Neural progenitor cell (in vitro differentiated cells): Measurements from ENCODE around the gene ARHGAP19. TPM values are rescaled to one million over a fixed set of nuclear protein-coding genes. Genes with fewer than 3 reads are reported as not detected.
A peak's percentile ranks its signal among the peaks of the same experiment; 100 is the strongest.

ENCODE experiments used
- DNase-seq: peaks from one replicate; pipeline ENCODE4 v3.0.0-alpha.2; 2016; ENCODE audit warnings: low spot score
- H2AFZ ChIP-seq: fragments of 200-600 bp; sonication (generic); replicated peaks from 2 replicates; pipeline ENCODE4 v1.6.1; 2016; ENCODE audit warnings: antibody characterized with exemption
- H3F3A ChIP-seq: fragments of 200-600 bp; sonication (generic); 2 replicates; pipeline ENCODE4 v1.6.1; 2016; ENCODE audit warnings: antibody characterized with exemption, low read depth
- H3K27ac ChIP-seq: fragments of 200-600 bp; sonication (generic); 2 replicates; pipeline ENCODE4 v1.5.1; 2016; ENCODE audit warnings: mild to moderate bottlenecking
- H3K27me3 ChIP-seq: fragments of 200-600 bp; sonication (generic); 2 replicates; pipeline ENCODE4 v1.6.1; 2016; ENCODE audit warnings: mild to moderate bottlenecking, moderate library complexity
- H3K36me3 ChIP-seq: fragments of 200-600 bp; sonication (generic); 2 replicates; pipeline ENCODE4 v1.5.1; 2016
- H3K4me1 ChIP-seq: fragments of 200-600 bp; sonication (generic); 2 replicates; pipeline ENCODE4 v1.6.1; 2016; ENCODE audit warnings: mixed run types
- H3K4me2 ChIP-seq: fragments of 200-600 bp; sonication (generic); 2 replicates; pipeline ENCODE4 v1.6.1; 2016
- H3K4me3 ChIP-seq: fragments of 200-600 bp; sonication (generic); 2 replicates; pipeline ENCODE4 v1.5.1; 2016
- H3K79me2 ChIP-seq: fragments of 200-600 bp; sonication (generic); 2 replicates; pipeline ENCODE4 v1.6.1; 2016; ENCODE audit warnings: low read depth
- H3K9ac ChIP-seq: fragments of 200-600 bp; sonication (generic); 2 replicates; pipeline ENCODE4 v1.6.1; 2016
- H3K9me3 ChIP-seq: fragments of 200-600 bp; sonication (generic); 2 replicates; pipeline ENCODE4 v1.5.1; 2016; ENCODE audit warnings: low read depth
- H4K20me1 ChIP-seq: fragments of 200-600 bp; sonication (generic); 2 replicates; pipeline ENCODE4 v1.6.1; 2016; ENCODE audit warnings: low read depth
- H3K27ac Mint-ChIP-seq: 3 replicates; pipeline ENCODE4 v1.8.0; 2021; ENCODE audit warnings: mixed read lengths
- H3K27me3 Mint-ChIP-seq: 2 replicates; pipeline ENCODE4 v1.8.0; 2022; ENCODE audit warnings: low read depth, mild to moderate bottlenecking, inconsistent platforms, moderate library complexity, mixed read lengths; ENCODE audit not compliant: insufficient read depth
- H3K36me3 Mint-ChIP-seq: 3 replicates; pipeline ENCODE4 v1.8.0; 2021; ENCODE audit warnings: mixed read lengths
- H3K4me1 Mint-ChIP-seq: 3 replicates; pipeline ENCODE4 v1.8.0; 2021; ENCODE audit warnings: mixed read lengths
- H3K4me3 Mint-ChIP-seq: 3 replicates; pipeline ENCODE4 v1.8.0; 2021; ENCODE audit warnings: mild to moderate bottlenecking, moderate library complexity, mixed read lengths
- H3K9me3 Mint-ChIP-seq: 3 replicates; pipeline ENCODE4 v1.8.0; 2020; ENCODE audit warnings: mixed read lengths
- CTCF ChIP-seq: fragments of 200-600 bp; sonication (generic); IDR thresholded peaks from 2 replicates; pipeline ENCODE4 v1.5.1; 2017; ENCODE audit warnings: antibody characterized with exemption, mild to moderate bottlenecking
- EZH2 ChIP-seq: fragments of 200-600 bp; sonication (generic); IDR thresholded peaks from 2 replicates; pipeline ENCODE4 v1.6.1; 2017; ENCODE audit warnings: antibody characterized with exemption, mild to moderate bottlenecking, moderate library complexity
- EZH2phosphoT487 ChIP-seq: fragments of 200-600 bp; sonication (generic); IDR thresholded peaks from 2 replicates; pipeline ENCODE4 v1.6.1; 2017; ENCODE audit warnings: antibody characterized with exemption
- total RNA-seq: library from RNA; depleted of rRNA; stranded (reverse); fragments of >200 nt; gene quantifications from 2 replicates; pipeline ENCODE4 v1.2.3, GENCODE V29; 2015; ENCODE audit warnings: low replicate concordance

Gene ARHGAP19
- total RNA-seq, 1 donor from 2014 or later = 88.8 TPM

- no peaks in the 10 kb centered on the region for H3K79me2 ChIP-seq
- no peak for TF ChIP-seq EZH2phosphoT487
- no peak for TF ChIP-seq CTCF
- no peak for TF ChIP-seq EZH2
- no peaks in the 10 kb centered on the region for H3K4me1 ChIP-seq
- Mint-ChIP-seq H3K27ac (no peak overlapping the region), H3K9me3 (no peaks in the 10 kb centered on the region), H3K27me3 (no peaks in the 10 kb centered on the region), H3K4me1 (no peaks in the 10 kb centered on the region), H3K4me3 (no peak overlapping the region), H3K36me3 (no peaks in the 10 kb centered on the region)
- no peak overlapping the region for H3K9ac ChIP-seq
- no peak for DNase-seq
- H3K36me3 ChIP-seq = no peaks in the 10 kb centered on the region
- H3K4me2 ChIP-seq = no peak overlapping the region
- no peaks in the 10 kb centered on the region for H3K27me3 ChIP-seq
- no peaks in the 10 kb centered on the region for H3F3A ChIP-seq
- no peak overlapping the region for H2AFZ ChIP-seq
- H3K9me3 ChIP-seq = no peaks in the 10 kb centered on the region
- H3K4me3 ChIP-seq = no peak overlapping the region
- peaks cover 2% of the 10 kb centered on the region for H4K20me1 ChIP-seq
- no peak overlapping the region for H3K27ac ChIP-seq
These were observed 79.0 kb downstream of the ARHGAP19 start for GRCh38 chr10:97213431-97213830.

GRCh38 chr10:97211229-97211628 lies 81.2 kb downstream of the ARHGAP19 start:
- Histone ChIP-seq H3K27ac (no peak overlapping the region), H3K4me1 (peaks cover 7% of the 10 kb centered on the region), H3K79me2 (no peaks in the 10 kb centered on the region), H3K36me3 (no peaks in the 10 kb centered on the region), H3K9me3 (no peaks in the 10 kb centered on the region), H3K4me2 (no peak overlapping the region), H3K4me3 (no peak overlapping the region), H2AFZ (no peak overlapping the region), H3K27me3 (no peaks in the 10 kb centered on the region), H3K9ac (no peak overlapping the region), H4K20me1 (peaks cover 2% of the 10 kb centered on the region), H3F3A (no peaks in the 10 kb centered on the region)
- no peak for DNase-seq
- Mint-ChIP-seq H3K27me3 (peaks cover 2% of the 10 kb centered on the region), H3K36me3 (no peaks in the 10 kb centered on the region), H3K27ac (no peak overlapping the region), H3K9me3 (no peaks in the 10 kb centered on the region), H3K4me3 (no peak overlapping the region), H3K4me1 (peaks cover 8% of the 10 kb centered on the region)
- no peak for TF ChIP-seq EZH2
- no peak for TF ChIP-seq EZH2phosphoT487
- TF ChIP-seq CTCF = no peak

- Mint-ChIP-seq H3K36me3 (no peaks in the 10 kb centered on the region), H3K4me1 (peaks cover 8% of the 10 kb centered on the region), H3K9me3 (no peaks in the 10 kb centered on the region), H3K4me3 (no peak overlapping the region), H3K27ac (no peak overlapping the region), H3K27me3 (peaks cover 5% of the 10 kb centered on the region)
- no peaks in the 10 kb centered on the region for H3F3A ChIP-seq
- H3K4me3 ChIP-seq = no peak overlapping the region
- H3K27me3 ChIP-seq = no peaks in the 10 kb centered on the region
- peaks cover 7% of the 10 kb centered on the region for H3K4me1 ChIP-seq
- H3K9me3 ChIP-seq = no peaks in the 10 kb centered on the region
- no peak overlapping the region for H2AFZ ChIP-seq
- no peak overlapping the region for H3K9ac ChIP-seq
- H3K79me2 ChIP-seq = no peaks in the 10 kb centered on the region
- H3K36me3 ChIP-seq = no peaks in the 10 kb centered on the region
- TF ChIP-seq CTCF (peak; percentile 99), EZH2phosphoT487 (no peak), EZH2 (no peak)
- H3K27ac ChIP-seq = no peak overlapping the region
- peaks cover 2% of the 10 kb centered on the region for H4K20me1 ChIP-seq
- DNase-seq = peak; percentile 77
- no peak overlapping the region for H3K4me2 ChIP-seq
These were observed 81.9 kb downstream of the ARHGAP19 start for GRCh38 chr10:97210543-97210960.
